HEK293 (cell line): ENCODE measurements around the gene CTCF.

ENCODE experiments used
- CTCF ChIP-seq: fragments of 450-650 bp; formaldehyde crosslinking; IDR thresholded peaks from 2 replicates; pipeline ENCODE4 v1.5.1; 2016; ENCODE audit warnings: missing biosample characterization, missing genetic modification characterization
- KLF16 ChIP-seq: fragments of 450-650 bp; formaldehyde crosslinking; IDR thresholded peaks from 2 replicates; pipeline ENCODE4 v1.5.1; 2017; ENCODE audit warnings: missing biosample characterization, missing genetic modification characterization
- PRDM2 ChIP-seq: fragments of 450-650 bp; formaldehyde crosslinking; IDR thresholded peaks from 2 replicates; pipeline ENCODE4 v1.5.1; 2016; ENCODE audit warnings: missing biosample characterization, missing genetic modification characterization, borderline replicate concordance
- REST ChIP-seq: fragments of 450-650 bp; formaldehyde crosslinking; IDR thresholded peaks from 2 replicates; pipeline ENCODE4 v1.5.1; 2016; ENCODE audit warnings: missing biosample characterization, missing genetic modification characterization
- ZBTB44 ChIP-seq: fragments of 450-650 bp; IDR thresholded peaks from 2 replicates; pipeline ENCODE4 v1.5.1; 2018; ENCODE audit warnings: missing biosample characterization, mild to moderate bottlenecking, missing genetic modification characterization
- ZNF18 ChIP-seq: fragments of 450-650 bp; formaldehyde crosslinking; IDR thresholded peaks from 2 replicates; pipeline ENCODE4 v1.5.1; 2016; ENCODE audit warnings: missing biosample characterization, missing genetic modification characterization
- ZNF280D ChIP-seq: fragments of 450-650 bp; formaldehyde crosslinking; IDR thresholded peaks from 2 replicates; pipeline ENCODE4 v1.5.1; 2016; ENCODE audit warnings: missing biosample characterization, missing genetic modification characterization
- ZNF335 ChIP-seq: fragments of 450-650 bp; formaldehyde crosslinking; conservative IDR thresholded peaks from 2 replicates; pipeline ENCODE4 v1.5.1; 2016; ENCODE audit warnings: missing biosample characterization, missing genetic modification characterization
- ZNF404 ChIP-seq: fragments of 450-650 bp; formaldehyde crosslinking; IDR thresholded peaks from 2 replicates; pipeline ENCODE4 v1.5.1; 2017; ENCODE audit warnings: missing biosample characterization, missing genetic modification characterization
- ZNF426 ChIP-seq: fragments of 450-650 bp; formaldehyde crosslinking; IDR thresholded peaks from 2 replicates; pipeline ENCODE4 v1.5.1; 2017; ENCODE audit warnings: missing biosample characterization, missing genetic modification characterization, mild to moderate bottlenecking, inconsistent platforms, moderate library complexity
- ZNF518A ChIP-seq: fragments of 450-650 bp; formaldehyde crosslinking; conservative IDR thresholded peaks from 2 replicates; pipeline ENCODE4 v1.5.1; 2016; ENCODE audit warnings: low read depth, missing biosample characterization, missing genetic modification characterization
- ZNF658 ChIP-seq: fragments of 450-650 bp; formaldehyde crosslinking; IDR thresholded peaks from 2 replicates; pipeline ENCODE4; 2016; ENCODE audit warnings: missing biosample characterization, missing genetic modification characterization
- ZNF747 ChIP-seq: fragments of 450-650 bp; formaldehyde crosslinking; IDR thresholded peaks from 2 replicates; pipeline ENCODE4 v1.5.1; 2016; ENCODE audit warnings: missing biosample characterization, missing genetic modification characterization
- ZNF792 ChIP-seq: fragments of 450-650 bp; formaldehyde crosslinking; IDR thresholded peaks from 2 replicates; pipeline ENCODE4 v1.5.1; 2016; ENCODE audit warnings: missing biosample characterization, missing genetic modification characterization
- ZXDB ChIP-seq: fragments of 450-650 bp; formaldehyde crosslinking; IDR thresholded peaks from 2 replicates; pipeline ENCODE4 v1.5.1; 2016; ENCODE audit warnings: missing biosample characterization, missing genetic modification characterization

The CTCF gene

GRCh38 chr16:67561824-67562525 is 351 bp upstream of the CTCF start (continued):
- TF ChIP-seq ZNF280D (tag by site-specific recombination) (no peak), ZNF404 (no peak), ZNF792 (tag by site-specific recombination) (no peak), ZNF658 (tag by site-specific recombination) (no peak), CTCF (tag by site-specific recombination) (no peak), KLF16 (no peak; the same call in 1 of the 2 replicates), ZNF426 (tag by site-specific recombination) (no peak), ZNF518A (tag by site-specific recombination) (no peak), ZNF18 (tag by site-specific recombination) (no peak), ZNF335 (peak; percentile 81), ZNF747 (tag by site-specific recombination) (no peak), REST (tag by site-specific recombination) (no peak), ZBTB44 (peak; percentile 51), PRDM2 (tag by site-specific recombination) (no peak), ZXDB (tag by site-specific recombination) (peak; percentile 73; the same call in 1 of the 2 replicates)
